Skeletal muscle cell (primary cell): ENCODE data around the gene CIROP.

Experiments used
- DNase-seq: peaks from one replicate; pipeline ENCODE4 v3.0.0-alpha.2; 2010; ENCODE audit warnings: low read depth
- H3K4me3 ChIP-seq: 2 replicates; pipeline ENCODE4 v1.5.1; 2011; ENCODE audit warnings: low read depth, mild to moderate bottlenecking, control low read depth, low read length, moderate library complexity

Gene CIROP, protein sequence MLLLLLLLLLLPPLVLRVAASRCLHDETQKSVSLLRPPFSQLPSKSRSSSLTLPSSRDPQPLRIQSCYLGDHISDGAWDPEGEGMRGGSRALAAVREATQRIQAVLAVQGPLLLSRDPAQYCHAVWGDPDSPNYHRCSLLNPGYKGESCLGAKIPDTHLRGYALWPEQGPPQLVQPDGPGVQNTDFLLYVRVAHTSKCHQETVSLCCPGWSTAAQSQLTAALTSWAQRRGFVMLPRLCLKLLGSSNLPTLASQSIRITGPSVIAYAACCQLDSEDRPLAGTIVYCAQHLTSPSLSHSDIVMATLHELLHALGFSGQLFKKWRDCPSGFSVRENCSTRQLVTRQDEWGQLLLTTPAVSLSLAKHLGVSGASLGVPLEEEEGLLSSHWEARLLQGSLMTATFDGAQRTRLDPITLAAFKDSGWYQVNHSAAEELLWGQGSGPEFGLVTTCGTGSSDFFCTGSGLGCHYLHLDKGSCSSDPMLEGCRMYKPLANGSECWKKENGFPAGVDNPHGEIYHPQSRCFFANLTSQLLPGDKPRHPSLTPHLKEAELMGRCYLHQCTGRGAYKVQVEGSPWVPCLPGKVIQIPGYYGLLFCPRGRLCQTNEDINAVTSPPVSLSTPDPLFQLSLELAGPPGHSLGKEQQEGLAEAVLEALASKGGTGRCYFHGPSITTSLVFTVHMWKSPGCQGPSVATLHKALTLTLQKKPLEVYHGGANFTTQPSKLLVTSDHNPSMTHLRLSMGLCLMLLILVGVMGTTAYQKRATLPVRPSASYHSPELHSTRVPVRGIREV

DNA sequence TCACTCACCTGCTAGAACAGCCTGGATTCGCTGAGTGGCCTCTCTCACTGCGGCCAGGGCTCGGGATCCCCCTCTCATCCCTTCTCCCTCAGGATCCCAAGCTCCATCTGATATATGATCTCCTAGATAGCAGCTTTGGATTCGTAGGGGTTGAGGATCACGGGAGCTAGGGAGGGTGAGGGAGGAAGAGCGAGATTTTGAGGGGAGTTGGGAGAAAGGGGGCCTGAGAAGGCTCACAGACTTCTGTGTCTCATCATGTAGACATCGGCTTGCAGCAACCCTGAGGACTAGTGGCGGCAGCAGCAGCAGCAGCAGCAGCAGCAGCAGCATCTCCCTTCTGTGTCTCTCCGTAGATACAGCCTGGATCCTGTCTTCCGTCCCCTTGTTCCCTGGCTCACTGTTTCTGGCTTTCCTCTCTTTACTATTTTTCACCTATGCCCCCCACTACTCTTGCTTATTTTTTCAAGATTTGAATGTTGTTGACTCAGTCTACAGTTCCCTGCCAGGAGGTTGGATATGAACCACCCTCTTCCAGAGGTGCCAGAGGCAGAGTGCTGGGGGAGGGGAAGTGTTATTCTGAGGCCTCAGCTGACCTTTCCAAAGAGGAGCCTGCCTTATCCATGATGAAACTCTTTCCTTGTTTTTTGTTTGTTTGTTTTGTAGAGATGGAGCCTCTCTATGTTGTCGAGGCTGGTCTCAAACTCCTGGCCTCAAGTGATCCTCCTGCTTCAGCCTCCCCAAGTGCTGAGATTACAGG, at the start of gene CIROP:
Gene CIROP, minus strand, starts transcription at position 399 of the 757 bp plus-strand sequence. Its CDS starts 69 bp downstream, at position 330.
- DNase-seq: no peak
- H3K4me3 ChIP-seq: no peak within 1 kb of the TSS

DNA sequence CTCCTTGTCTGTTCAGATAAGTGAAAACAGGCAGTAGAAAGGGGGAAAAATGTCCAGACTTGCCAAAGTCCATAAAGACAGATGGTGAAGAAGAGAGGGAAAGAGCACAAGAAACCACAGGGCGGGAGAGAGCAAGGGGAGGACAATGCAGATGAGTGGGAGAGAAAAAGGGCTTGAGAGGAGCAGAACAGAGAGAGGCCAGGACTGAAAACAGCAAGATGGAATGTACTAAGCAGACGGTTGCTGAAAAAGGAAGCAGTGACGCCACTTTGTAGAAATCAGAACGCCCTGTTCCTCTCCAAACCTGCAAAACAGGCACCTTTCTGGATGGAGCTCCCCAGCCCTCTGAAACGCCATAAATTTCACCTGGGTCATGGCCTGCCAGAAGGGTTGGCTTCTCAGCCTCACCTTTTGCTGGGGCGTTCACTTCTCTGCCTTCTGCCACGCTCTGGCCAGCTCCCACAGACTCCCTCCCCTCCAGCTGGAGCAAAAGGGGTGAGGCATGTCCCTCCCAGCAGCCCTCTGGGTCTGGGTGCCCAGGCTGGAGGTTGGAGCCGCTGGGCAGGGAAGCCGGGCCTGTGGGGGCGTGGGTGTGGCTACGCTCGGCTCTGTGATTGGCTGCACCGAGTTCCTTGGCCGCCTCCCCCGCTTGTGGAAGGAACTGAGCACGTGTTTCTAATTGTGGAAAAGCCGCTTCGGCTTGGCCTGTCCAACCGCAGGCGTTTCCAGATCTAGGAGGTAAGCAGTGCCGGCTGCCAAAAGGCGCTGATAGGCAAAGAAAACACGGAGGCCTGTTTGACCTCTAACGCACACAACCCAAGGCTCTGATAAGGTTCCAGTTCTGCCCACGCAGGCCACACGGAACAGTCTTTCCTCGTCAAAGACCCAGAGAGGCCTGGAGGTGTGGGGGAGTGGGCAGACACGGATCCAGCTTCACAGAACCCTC, 49.3 kb upstream of the CIROP start:
- DNase-seq: peak; percentile 65
- no peak overlapping the region for H3K4me3 ChIP-seq

DNA sequence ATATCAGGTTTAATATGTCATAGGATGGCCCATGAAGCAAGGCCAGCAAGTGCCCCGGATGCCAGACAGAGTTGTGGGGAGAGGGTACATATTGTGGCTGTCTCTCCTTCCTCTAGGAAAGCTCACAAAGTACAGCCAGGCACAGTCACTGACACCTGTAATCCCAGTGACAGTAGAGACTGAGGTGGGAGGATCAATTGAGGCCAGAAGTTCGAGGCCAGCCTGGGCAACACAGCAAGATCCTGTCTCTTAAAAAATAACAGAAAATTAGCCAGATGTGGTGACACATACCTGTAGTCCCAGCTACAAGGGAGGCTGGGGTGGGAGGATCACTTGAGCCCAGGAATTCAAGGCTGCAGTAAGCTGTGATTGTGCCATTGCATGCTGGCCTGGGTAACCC, 46.6 kb upstream of the CIROP start:
- H3K4me3 ChIP-seq: no peak overlapping the region

DNA sequence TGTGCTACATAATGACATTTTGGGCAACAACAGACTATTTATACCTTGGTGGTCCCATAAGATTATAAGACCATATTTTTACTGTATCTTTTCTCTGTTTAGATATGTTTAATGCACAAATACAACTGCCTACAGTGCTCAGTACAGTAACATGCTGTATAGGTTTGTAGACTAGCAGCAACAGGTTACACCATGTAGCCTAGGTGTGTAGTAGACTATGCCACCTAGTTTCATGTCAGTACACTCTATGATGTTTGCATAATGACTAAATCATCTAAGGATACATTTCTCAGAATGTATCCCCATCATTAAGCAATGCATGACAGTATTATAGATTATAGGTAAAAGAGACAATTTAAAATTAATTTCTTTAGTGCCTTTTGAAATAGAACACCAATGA, 45.0 kb upstream of the CIROP start:
- DNase-seq: no peak

More for the DNA sequence above, 46.6 kb upstream of the CIROP start:
- DNase-seq: no peak

GRCh38 chr14:23148591-23149249, 43.9 kb upstream of the CIROP start:
- no peak for DNase-seq

More for the DNA sequence above, 45.0 kb upstream of the CIROP start:
- H3K4me3 ChIP-seq: no peak overlapping the region

DNA sequence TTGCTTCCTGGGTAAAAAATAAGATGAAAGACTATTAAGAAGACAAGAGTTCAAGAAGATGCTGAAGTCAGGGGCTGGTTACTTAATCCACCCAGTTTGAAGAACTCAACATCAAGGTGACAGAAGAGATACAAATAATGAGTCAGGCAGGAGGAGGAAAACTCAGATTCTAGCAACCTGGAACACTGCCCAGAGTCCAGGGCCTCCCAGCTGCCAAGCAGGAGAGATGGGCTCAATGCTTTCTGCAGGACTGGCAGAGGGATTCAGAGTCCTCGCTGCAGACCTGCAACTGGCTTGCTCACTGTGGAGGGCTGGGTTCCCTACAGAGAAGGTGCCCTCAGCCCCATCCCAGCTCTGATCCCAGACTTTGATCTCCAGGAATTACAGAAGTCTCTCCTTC, 42.9 kb upstream of the CIROP start:
- H3K4me3 ChIP-seq: no peak overlapping the region
- no peak for DNase-seq

More at GRCh38 chr14:23148591-23149249, 43.9 kb upstream of the CIROP start:
- no peak overlapping the region for H3K4me3 ChIP-seq

GRCh38 chr14:23146980-23147379, 42.2 kb upstream of the CIROP start:
- H3K4me3 ChIP-seq: no peak overlapping the region
- no peak for DNase-seq

DNA sequence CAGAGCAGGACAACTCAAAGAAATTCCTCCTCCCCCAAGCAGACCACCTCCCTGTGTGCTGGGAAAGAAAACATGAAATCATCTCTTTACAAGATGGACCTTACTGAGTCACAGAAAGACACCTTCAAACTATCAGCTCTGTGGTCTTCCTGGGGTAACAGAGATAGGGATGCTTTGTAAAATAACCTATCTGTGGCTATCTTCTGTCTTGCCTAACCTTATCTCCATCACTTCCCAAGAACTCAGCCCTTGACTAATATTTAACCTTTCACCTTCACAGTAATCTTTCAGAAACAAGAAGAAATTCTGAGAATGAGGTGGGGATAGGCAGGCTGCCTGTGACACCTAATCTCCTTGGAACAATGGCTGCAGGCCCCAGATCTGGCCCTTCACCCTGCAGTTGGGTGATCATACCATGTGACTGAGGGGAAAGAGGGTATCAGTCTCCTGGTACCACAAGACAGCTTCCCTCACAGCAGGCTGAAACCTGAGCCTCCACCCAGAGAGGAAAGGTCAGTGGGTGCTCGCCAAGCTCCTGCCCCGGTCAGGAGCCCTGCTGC, 41.6 kb upstream of the CIROP start:
- H3K4me3 ChIP-seq: no peak overlapping the region
- no peak for DNase-seq

- H3K4me3 ChIP-seq: no peak overlapping the region
- DNase-seq: no peak
Observed at GRCh38 chr14:23145794-23146350, 41.1 kb upstream of the CIROP start.

DNA sequence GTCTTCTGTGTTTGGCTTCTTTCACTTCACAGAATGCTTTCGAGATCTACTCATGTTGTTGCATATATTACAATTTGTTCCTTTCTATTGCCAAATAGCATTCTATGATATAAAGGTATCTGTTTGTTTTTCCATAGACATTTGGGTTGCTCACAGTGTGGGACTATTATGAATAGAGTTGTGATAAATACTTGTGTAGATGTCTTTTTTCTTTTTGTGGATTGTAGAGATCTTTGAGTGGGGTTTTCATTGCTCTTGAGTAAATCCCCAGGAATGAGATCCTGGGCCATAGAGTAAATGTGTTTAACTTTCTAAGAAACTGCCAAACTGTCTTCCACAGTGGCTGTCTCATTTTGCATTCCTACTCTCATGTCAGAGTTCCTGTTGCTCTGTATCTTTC, 39.1 kb upstream of the CIROP start:
- no peak for DNase-seq

GRCh38 chr14:23142826-23143225, 38.0 kb upstream of the CIROP start:
- no peak overlapping the region for H3K4me3 ChIP-seq
- no peak for DNase-seq

More for the DNA sequence above, 39.1 kb upstream of the CIROP start:
- H3K4me3 ChIP-seq: no peak overlapping the region

- no peak for DNase-seq
- no peak overlapping the region for H3K4me3 ChIP-seq
Observed at GRCh38 chr14:23141706-23142444, 37.1 kb upstream of the CIROP start.

DNA sequence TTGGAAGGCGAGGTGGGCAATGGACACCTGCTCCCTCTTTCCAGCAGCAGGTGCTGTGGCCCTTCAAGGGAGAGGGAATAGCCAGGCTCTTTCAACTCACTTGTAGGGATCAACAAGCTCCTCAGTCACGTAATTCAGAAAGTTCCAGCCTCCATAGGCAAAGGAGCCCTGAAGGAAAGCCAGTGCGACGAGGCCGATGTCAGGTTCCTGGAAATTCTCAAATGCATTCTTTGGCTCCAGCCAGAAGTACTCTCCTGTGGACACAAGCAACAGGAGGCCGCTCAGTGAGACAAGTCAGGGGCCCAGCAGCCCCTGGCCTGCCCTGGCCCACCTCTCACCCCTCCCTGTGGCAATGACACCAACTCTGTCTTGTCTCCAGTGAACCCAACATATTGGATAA, 35.6 kb upstream of the CIROP start:
- no peak for DNase-seq
- H3K4me3 ChIP-seq: no peak overlapping the region

- no peak overlapping the region for H3K4me3 ChIP-seq
- no peak for DNase-seq
Observed at GRCh38 chr14:23139874-23140273, 35.1 kb upstream of the CIROP start.

DNA sequence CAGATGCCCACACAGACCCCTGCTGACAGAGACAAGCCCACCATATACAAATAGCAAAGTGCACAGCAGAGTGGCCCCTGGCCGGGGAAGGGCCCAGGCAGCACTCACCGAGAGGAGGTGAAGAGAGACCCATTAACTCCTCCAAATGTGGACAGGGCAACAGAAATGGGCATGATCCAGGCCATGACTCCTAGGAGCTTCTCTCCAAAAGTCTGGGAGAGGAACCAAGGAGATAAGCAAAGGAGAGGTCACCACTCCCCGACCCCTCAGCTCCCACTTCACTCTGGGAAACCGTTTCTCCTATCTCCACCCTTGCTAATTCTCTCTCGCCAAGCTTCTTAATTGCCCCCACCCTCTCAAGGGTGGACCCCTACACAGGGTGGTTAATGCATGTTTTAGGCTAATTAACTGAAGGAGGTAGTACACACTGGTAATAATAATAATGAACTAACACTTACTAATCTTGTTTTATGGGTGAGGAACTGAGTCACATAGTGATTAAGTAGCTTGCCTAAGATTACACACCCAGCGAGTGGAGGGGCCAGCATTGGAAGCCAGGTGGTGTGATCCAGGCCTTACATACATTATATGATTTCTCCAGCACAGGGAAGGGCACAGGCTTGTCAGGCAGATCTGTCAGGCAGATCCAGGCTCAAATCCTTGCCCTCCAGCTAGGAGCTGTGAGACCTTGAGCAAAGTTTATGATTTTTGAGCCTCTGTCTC, 33.2 kb upstream of the CIROP start:
- no peak for DNase-seq
- H3K4me3 ChIP-seq: no peak overlapping the region

- no peak for DNase-seq
- no peak overlapping the region for H3K4me3 ChIP-seq
Observed at GRCh38 chr14:23137192-23137812, 32.5 kb upstream of the CIROP start.
